ENCODE measurements around the gene KIAA0586.
A peak's percentile ranks its signal among the peaks of the same experiment; 100 is the strongest.

Gene KIAA0586

GRCh38 chr14:58484176-58484575 is 56.7 kb downstream of the KIAA0586 start:
- Histone ChIP-seq H4K20me1 (ENCODE audit: insufficient read depth) (no peaks in the 10 kb centered on the region), H3K36me3 (ENCODE audit: insufficient read depth) (no peaks in the 10 kb centered on the region), H3K4me2 (no peak overlapping the region), H2AFZ (ENCODE audit: low read depth) (no peak overlapping the region), H3K9ac (no peak overlapping the region), H3K4me1 (ENCODE audit: low read depth, poor library complexity, severe bottlenecking) (peaks cover 16% of the 10 kb centered on the region), H3K27ac (no peak overlapping the region), H3K79me2 (ENCODE audit: insufficient read depth, low read depth) (no peaks in the 10 kb centered on the region), H3K4me3 (IDR thresholded peaks at IDR 0.05; ENCODE audit: insufficient read depth, low read depth, low read length) (no peak overlapping the region), H3K27me3 (ENCODE audit: insufficient read depth, low read depth) (no peaks in the 10 kb centered on the region)
- TF ChIP-seq CTCF (conservative IDR thresholded peaks at IDR 0.05; ENCODE audit: low read depth, low read length): no peak

- H3K36me3 ChIP-seq (ENCODE audit: insufficient read depth): no peaks in the 10 kb centered on the region
- no peaks in the 10 kb centered on the region for H4K20me1 ChIP-seq (ENCODE audit: insufficient read depth)
- H3K4me1 ChIP-seq (ENCODE audit: low read depth, poor library complexity, severe bottlenecking): peaks cover 30% of the 10 kb centered on the region
- no peak overlapping the region for H3K4me3 ChIP-seq (IDR thresholded peaks at IDR 0.05; ENCODE audit: insufficient read depth, low read depth, low read length)
- H2AFZ ChIP-seq (ENCODE audit: low read depth): peak overlapping the region; percentile 14; the same call in 1 of the 2 replicates
- 0 out of 2 replicates have a peak overlapping the region, but pooled peaks have one; percentile 6 for H3K9ac ChIP-seq
- no peak for TF ChIP-seq CTCF (conservative IDR thresholded peaks at IDR 0.05; ENCODE audit: low read depth, low read length)
- H3K27ac ChIP-seq: peak overlapping the region; percentile 65; the same call in 1 of the 2 replicates
- peak overlapping the region; percentile 88 for H3K4me2 ChIP-seq
- H3K79me2 ChIP-seq (ENCODE audit: insufficient read depth, low read depth): no peaks in the 10 kb centered on the region
- no peaks in the 10 kb centered on the region for H3K27me3 ChIP-seq (ENCODE audit: insufficient read depth, low read depth)
Observed at GRCh38 chr14:58488550-58488949, 61.0 kb downstream of the KIAA0586 start.

- Histone ChIP-seq H3K27me3 (ENCODE audit: insufficient read depth, low read depth) (no peaks in the 10 kb centered on the region), H3K9ac (no peak overlapping the region), H3K79me2 (ENCODE audit: insufficient read depth, low read depth) (no peaks in the 10 kb centered on the region), H3K4me3 (IDR thresholded peaks at IDR 0.05; ENCODE audit: insufficient read depth, low read depth, low read length) (no peak overlapping the region), H3K4me2 (no peak overlapping the region), H3K36me3 (ENCODE audit: insufficient read depth) (no peaks in the 10 kb centered on the region), H2AFZ (ENCODE audit: low read depth) (no peak overlapping the region), H3K27ac (no peak overlapping the region), H3K4me1 (ENCODE audit: low read depth, poor library complexity, severe bottlenecking) (peaks cover 30% of the 10 kb centered on the region), H4K20me1 (ENCODE audit: insufficient read depth) (no peaks in the 10 kb centered on the region)
- no peak for TF ChIP-seq CTCF (conservative IDR thresholded peaks at IDR 0.05; ENCODE audit: low read depth, low read length)
Observed at GRCh38 chr14:58491593-58491992, 64.1 kb downstream of the KIAA0586 start.

- peaks cover 30% of the 10 kb centered on the region for H3K4me1 ChIP-seq (ENCODE audit: low read depth, poor library complexity, severe bottlenecking)
- no peak overlapping the region for H3K27ac ChIP-seq
- no peak overlapping the region for H3K4me3 ChIP-seq (IDR thresholded peaks at IDR 0.05; ENCODE audit: insufficient read depth, low read depth, low read length)
- no peaks in the 10 kb centered on the region for H3K79me2 ChIP-seq (ENCODE audit: insufficient read depth, low read depth)
- no peak overlapping the region for H3K9ac ChIP-seq
- no peaks in the 10 kb centered on the region for H3K27me3 ChIP-seq (ENCODE audit: insufficient read depth, low read depth)
- TF ChIP-seq CTCF (conservative IDR thresholded peaks at IDR 0.05; ENCODE audit: low read depth, low read length): no peak
- H3K36me3 ChIP-seq (ENCODE audit: insufficient read depth): no peaks in the 10 kb centered on the region
- H3K4me2 ChIP-seq: no peak overlapping the region
- H2AFZ ChIP-seq (ENCODE audit: low read depth): no peak overlapping the region
- no peaks in the 10 kb centered on the region for H4K20me1 ChIP-seq (ENCODE audit: insufficient read depth)
Observed at GRCh38 chr14:58492044-58492443, 64.5 kb downstream of the KIAA0586 start.
